GM12801 (cell line): Measurements from ENCODE around the gene ARHGAP22.

Experiments
- CTCF ChIP-seq: IDR thresholded peaks from one replicate; pipeline ENCODE4 v1.5.1; 2011; ENCODE audit warnings: control low read depth; ENCODE audit not compliant: insufficient read length; ENCODE audit errors: extremely low read depth

ARHGAP22 gene

GRCh38 chr10:48419714-48420113 lies 185.2 kb downstream of the ARHGAP22 start:
- TF ChIP-seq CTCF, result no peak

- no peak for TF ChIP-seq CTCF
Measured at GRCh38 chr10:48418189-48418788, 186.6 kb downstream of the ARHGAP22 start.

- no peak for TF ChIP-seq CTCF
Measured at GRCh38 chr10:48417374-48417773, 187.5 kb downstream of the ARHGAP22 start.

- TF ChIP-seq CTCF, result no peak
Measured at GRCh38 chr10:48416584-48417232, 188.2 kb downstream of the ARHGAP22 start.

GRCh38 chr10:48414778-48415177 lies 190.1 kb downstream of the ARHGAP22 start:
- TF ChIP-seq CTCF, result no peak

- TF ChIP-seq CTCF, result no peak
Measured at GRCh38 chr10:48414160-48414559, 190.7 kb downstream of the ARHGAP22 start.

- no peak for TF ChIP-seq CTCF
Measured at GRCh38 chr10:48412933-48413332, 191.9 kb downstream of the ARHGAP22 start.
